ENCODE results near the gene TUBGCP6.
A peak's percentile ranks its signal among the peaks of the same experiment; 100 is the strongest.

Gene TUBGCP6

GRCh38 chr22:50247748-50248147, 2.9 kb upstream of the TUBGCP6 start:
- Histone ChIP-seq H3K4me3 (ENCODE audit: low read depth, low read length) (no peak overlapping the region), H3K27me3 (ENCODE audit: insufficient read depth, low read depth, severe bottlenecking) (no peaks in the 10 kb centered on the region), H3K9me3 (ENCODE audit: severe bottlenecking) (no peaks in the 10 kb centered on the region), H3K36me3 (peaks cover 36% of the 10 kb centered on the region), H3K27ac (no peak overlapping the region)
- TF ChIP-seq CTCF (IDR thresholded peaks at IDR 0.05; ENCODE audit: low read depth, low read length), result no peak
- DNase-seq, result no peak

GRCh38 chr22:50246242-50247175, 1.7 kb upstream of the TUBGCP6 start:
- no peak for DNase-seq
- Histone ChIP-seq H3K9me3 (ENCODE audit: severe bottlenecking) (no peaks in the 10 kb centered on the region), H3K4me3 (ENCODE audit: low read depth, low read length) (no peak overlapping the region), H3K36me3 (peaks cover 36% of the 10 kb centered on the region), H3K27ac (no peak overlapping the region), H3K27me3 (ENCODE audit: insufficient read depth, low read depth, severe bottlenecking) (no peaks in the 10 kb centered on the region)
- no peak for TF ChIP-seq CTCF (IDR thresholded peaks at IDR 0.05; ENCODE audit: low read depth, low read length)

GRCh38 chr22:50245214-50246072, 620 bp upstream of the TUBGCP6 start:
- H3K27ac ChIP-seq, result peak overlapping the region; percentile 87
- H3K36me3 ChIP-seq, result peaks cover 39% of the 10 kb centered on the region
- DNase-seq, result no peak

GRCh38 chr22:50243685-50244419, 971 bp downstream of the TUBGCP6 start:
- no peaks in the 10 kb centered on the region for H3K9me3 ChIP-seq (ENCODE audit: severe bottlenecking)
- no peak for TF ChIP-seq CTCF (IDR thresholded peaks at IDR 0.05; ENCODE audit: low read depth, low read length)
- H3K27me3 ChIP-seq (ENCODE audit: insufficient read depth, low read depth, severe bottlenecking), result no peaks in the 10 kb centered on the region
- H3K27ac ChIP-seq, result peak overlapping the region; percentile 87
- H3K4me3 ChIP-seq (ENCODE audit: low read depth, low read length), result peak overlapping the region; percentile 97
- no peak for DNase-seq
- H3K36me3 ChIP-seq, result peaks cover 55% of the 10 kb centered on the region

More at GRCh38 chr22:50245214-50246072, 620 bp upstream of the TUBGCP6 start:
- H3K4me3 ChIP-seq (ENCODE audit: low read depth, low read length), result peak overlapping the region; percentile 97
- no peaks in the 10 kb centered on the region for H3K9me3 ChIP-seq (ENCODE audit: severe bottlenecking)
- no peaks in the 10 kb centered on the region for H3K27me3 ChIP-seq (ENCODE audit: insufficient read depth, low read depth, severe bottlenecking)
- TF ChIP-seq CTCF (IDR thresholded peaks at IDR 0.05; ENCODE audit: low read depth, low read length), result no peak

- Histone ChIP-seq H3K4me3 (ENCODE audit: low read depth, low read length) (no peak overlapping the region), H3K27me3 (ENCODE audit: insufficient read depth, low read depth, severe bottlenecking) (no peaks in the 10 kb centered on the region), H3K27ac (no peak overlapping the region), H3K36me3 (peaks cover 45% of the 10 kb centered on the region), H3K9me3 (ENCODE audit: severe bottlenecking) (no peaks in the 10 kb centered on the region)
- TF ChIP-seq CTCF (IDR thresholded peaks at IDR 0.05; ENCODE audit: low read depth, low read length), result no peak
- no peak for DNase-seq
These were observed 2.3 kb downstream of the TUBGCP6 start for GRCh38 chr22:50242406-50242949.

All from WERI-Rb-1 (cell line).